Measurements from ENCODE around the gene PRKCD.
A peak's percentile ranks its signal among the peaks of the same experiment; 100 is the strongest.

PRKCD gene

DNA sequence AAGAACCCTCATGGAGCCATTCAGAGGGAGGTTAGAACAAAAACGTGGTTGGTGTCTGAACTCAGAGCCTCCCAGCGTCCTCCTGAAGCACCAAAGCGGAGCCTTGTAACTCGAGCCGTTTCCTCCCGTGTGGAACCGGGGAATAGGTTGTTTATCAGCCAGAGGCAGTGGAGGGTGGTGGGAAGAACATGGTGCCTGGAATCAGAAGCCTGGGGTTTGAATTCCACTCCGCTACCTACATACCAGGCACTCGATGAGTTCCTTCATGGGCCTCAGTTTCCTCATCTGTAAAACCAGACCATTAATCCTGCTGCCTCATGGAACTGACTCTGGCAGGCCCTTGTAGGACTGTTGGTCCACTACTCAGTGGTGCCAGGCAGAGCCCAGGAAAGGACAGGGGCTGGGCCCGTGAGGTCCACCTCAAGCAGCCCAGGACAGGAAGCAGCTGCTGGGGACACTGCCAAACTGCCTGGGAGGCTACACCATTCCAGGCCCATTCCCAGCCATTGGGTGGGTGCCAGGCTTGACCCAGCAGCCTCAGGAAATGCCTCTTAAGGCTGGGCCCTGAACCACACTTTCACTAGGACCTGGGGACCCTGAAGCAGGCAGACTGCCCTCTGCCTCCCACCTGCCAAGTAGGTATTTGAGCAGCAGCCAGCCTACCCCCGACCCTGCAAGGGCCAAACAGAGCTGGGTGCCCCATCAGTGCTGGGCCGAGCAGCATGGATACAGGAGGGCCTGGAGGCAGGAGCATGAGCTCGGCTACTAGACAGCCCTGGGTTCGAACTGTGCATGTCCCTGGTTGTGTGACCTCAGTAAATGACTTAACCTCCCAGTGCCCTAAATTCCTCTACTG is 33.4 kb downstream of the PRKCD start:
- no peaks in the 10 kb centered on the region for H4K20me1 ChIP-seq (ENCODE audit: insufficient read depth, low read length, poor library complexity, severe bottlenecking)
- H3K9ac ChIP-seq (ENCODE audit: low read depth, low read length, poor library complexity, severe bottlenecking) = no peak overlapping the region
- no peak overlapping the region for H3K4me3 ChIP-seq (ENCODE audit: low read length, poor library complexity, severe bottlenecking)
- H3K9me2 ChIP-seq (replicated peaks; ENCODE audit: low read depth, low read length) = no peaks in the 10 kb centered on the region
- no peak for TF ChIP-seq EZH2phosphoT487 (IDR thresholded peaks at IDR 0.05; ENCODE audit: borderline replicate concordance)
- TF ChIP-seq, protein P1, sequence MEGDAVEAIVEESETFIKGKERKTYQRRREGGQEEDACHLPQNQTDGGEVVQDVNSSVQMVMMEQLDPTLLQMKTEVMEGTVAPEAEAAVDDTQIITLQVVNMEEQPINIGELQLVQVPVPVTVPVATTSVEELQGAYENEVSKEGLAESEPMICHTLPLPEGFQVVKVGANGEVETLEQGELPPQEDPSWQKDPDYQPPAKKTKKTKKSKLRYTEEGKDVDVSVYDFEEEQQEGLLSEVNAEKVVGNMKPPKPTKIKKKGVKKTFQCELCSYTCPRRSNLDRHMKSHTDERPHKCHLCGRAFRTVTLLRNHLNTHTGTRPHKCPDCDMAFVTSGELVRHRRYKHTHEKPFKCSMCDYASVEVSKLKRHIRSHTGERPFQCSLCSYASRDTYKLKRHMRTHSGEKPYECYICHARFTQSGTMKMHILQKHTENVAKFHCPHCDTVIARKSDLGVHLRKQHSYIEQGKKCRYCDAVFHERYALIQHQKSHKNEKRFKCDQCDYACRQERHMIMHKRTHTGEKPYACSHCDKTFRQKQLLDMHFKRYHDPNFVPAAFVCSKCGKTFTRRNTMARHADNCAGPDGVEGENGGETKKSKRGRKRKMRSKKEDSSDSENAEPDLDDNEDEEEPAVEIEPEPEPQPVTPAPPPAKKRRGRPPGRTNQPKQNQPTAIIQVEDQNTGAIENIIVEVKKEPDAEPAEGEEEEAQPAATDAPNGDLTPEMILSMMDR (conservative IDR thresholded peaks at IDR 0.05; ENCODE audit: low read length) = no peak
- no peaks in the 10 kb centered on the region for H3K27me3 ChIP-seq (ENCODE audit: insufficient read depth, low read length, poor library complexity, severe bottlenecking)
- no peak overlapping the region for H3K4me2 ChIP-seq (ENCODE audit: low read depth, low read length, poor library complexity, severe bottlenecking)
- no peaks in the 10 kb centered on the region for H3F3A ChIP-seq (ENCODE audit: low read depth)
- H3K9me3 ChIP-seq (ENCODE audit: insufficient read depth, low read depth, low read length) = no peaks in the 10 kb centered on the region
- H3K4me1 ChIP-seq (ENCODE audit: insufficient read depth, low read length, poor library complexity, severe bottlenecking) = no peaks in the 10 kb centered on the region
- H3K36me3 ChIP-seq (ENCODE audit: insufficient read depth, low read length) = no peaks in the 10 kb centered on the region
- no peaks in the 10 kb centered on the region for H3K79me2 ChIP-seq (ENCODE audit: insufficient read depth, low read length)
- H2AFZ ChIP-seq (ENCODE audit: low read length) = no peak overlapping the region

DNA sequence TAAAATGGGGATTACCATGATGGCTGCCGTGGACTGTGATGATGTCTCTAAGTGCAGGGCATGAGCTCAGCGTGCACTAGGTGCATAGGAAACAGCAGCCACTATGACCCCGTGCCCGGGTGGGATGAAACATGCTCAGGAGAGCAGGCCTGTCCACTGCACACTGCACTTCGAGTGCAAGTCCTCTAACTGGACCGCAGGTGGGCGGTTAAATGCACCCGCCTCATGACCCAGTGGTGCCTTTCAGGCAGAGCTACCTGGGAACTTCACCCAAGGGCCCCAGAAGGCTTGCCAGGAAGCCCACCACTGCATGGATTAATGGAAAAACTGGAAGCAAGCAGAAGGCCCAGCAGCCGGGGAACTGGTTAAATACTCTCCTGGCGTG is 34.0 kb downstream of the PRKCD start:
- no peaks in the 10 kb centered on the region for H3K4me1 ChIP-seq (ENCODE audit: insufficient read depth, low read length, poor library complexity, severe bottlenecking)

DNA sequence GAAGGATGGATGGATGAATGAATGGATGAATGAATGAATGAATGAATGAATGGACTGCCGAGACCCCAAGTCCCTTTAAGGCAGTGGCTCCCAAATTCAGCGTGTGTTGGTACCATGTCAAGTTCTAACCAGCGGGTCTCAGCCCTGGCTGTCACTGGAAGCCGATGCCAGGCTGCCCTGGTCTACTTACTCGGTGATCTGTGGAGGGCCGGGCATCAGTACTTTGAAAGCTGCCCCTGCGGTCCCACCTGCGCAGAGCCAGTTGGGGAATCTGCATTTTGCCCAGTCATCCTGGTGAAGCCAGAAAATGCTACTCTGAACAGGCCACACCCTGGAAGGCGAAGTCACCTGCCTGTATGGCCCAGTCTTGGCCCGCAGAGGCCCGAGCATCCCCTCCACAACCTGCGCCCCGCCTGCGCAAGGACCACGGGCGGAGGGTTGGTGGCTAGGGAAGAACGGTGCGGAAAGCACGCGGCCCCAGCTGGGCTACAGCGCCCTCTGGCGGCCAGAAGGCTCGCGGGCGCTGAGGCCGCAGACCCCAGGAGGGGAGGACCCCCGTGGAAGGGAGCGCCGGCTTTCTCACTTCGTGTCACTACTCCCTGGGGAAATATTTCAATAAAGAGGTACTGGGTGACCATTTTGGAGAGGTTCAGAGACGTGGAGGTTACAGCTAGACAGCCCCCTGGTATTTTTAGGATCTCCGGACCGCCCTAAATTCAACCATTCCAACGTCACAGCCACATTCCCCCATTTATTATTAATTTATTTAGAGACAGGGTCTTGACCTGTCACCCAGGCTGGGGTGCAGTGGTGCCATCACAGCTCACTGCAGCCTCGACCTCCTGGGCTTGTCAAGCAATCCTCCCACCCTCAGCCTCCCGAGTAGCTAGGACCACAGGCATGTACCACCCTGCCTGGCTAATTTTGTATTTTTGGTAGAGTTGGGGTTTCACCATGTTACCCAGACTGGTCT is 34.9 kb downstream of the PRKCD start:
- no peaks in the 10 kb centered on the region for H3K9me2 ChIP-seq (replicated peaks; ENCODE audit: low read depth, low read length)
- H3K36me3 ChIP-seq (ENCODE audit: insufficient read depth, low read length) = no peaks in the 10 kb centered on the region
- H3K9me3 ChIP-seq (ENCODE audit: insufficient read depth, low read depth, low read length) = no peaks in the 10 kb centered on the region
- no peaks in the 10 kb centered on the region for H3K79me2 ChIP-seq (ENCODE audit: insufficient read depth, low read length)
- H3K9ac ChIP-seq (ENCODE audit: low read depth, low read length, poor library complexity, severe bottlenecking) = no peak overlapping the region
- peak overlapping the region; percentile 77 for H2AFZ ChIP-seq (ENCODE audit: low read length)
- H4K20me1 ChIP-seq (ENCODE audit: insufficient read depth, low read length, poor library complexity, severe bottlenecking) = no peaks in the 10 kb centered on the region
- no peak overlapping the region for H3K4me3 ChIP-seq (ENCODE audit: low read length, poor library complexity, severe bottlenecking)
- no peaks in the 10 kb centered on the region for H3F3A ChIP-seq (ENCODE audit: low read depth)
- TF ChIP-seq EZH2phosphoT487 (IDR thresholded peaks at IDR 0.05; ENCODE audit: borderline replicate concordance) = no peak
- TF ChIP-seq, protein P1 (conservative IDR thresholded peaks at IDR 0.05; ENCODE audit: low read length) = peak; percentile 95
- no peaks in the 10 kb centered on the region for H3K4me1 ChIP-seq (ENCODE audit: insufficient read depth, low read length, poor library complexity, severe bottlenecking)
- H3K4me2 ChIP-seq (ENCODE audit: low read depth, low read length, poor library complexity, severe bottlenecking) = peak overlapping the region; percentile 29
- H3K27me3 ChIP-seq (ENCODE audit: insufficient read depth, low read length, poor library complexity, severe bottlenecking) = no peaks in the 10 kb centered on the region

More for the DNA sequence above, 34.0 kb downstream of the PRKCD start:
- Histone ChIP-seq H3K4me3 (ENCODE audit: low read length, poor library complexity, severe bottlenecking) (no peak overlapping the region), H3K4me2 (ENCODE audit: low read depth, low read length, poor library complexity, severe bottlenecking) (no peak overlapping the region), H3K9me3 (ENCODE audit: insufficient read depth, low read depth, low read length) (no peaks in the 10 kb centered on the region), H2AFZ (ENCODE audit: low read length) (no peak overlapping the region), H3K36me3 (ENCODE audit: insufficient read depth, low read length) (no peaks in the 10 kb centered on the region), H3K9me2 (replicated peaks; ENCODE audit: low read depth, low read length) (no peaks in the 10 kb centered on the region), H3K27me3 (ENCODE audit: insufficient read depth, low read length, poor library complexity, severe bottlenecking) (no peaks in the 10 kb centered on the region), H4K20me1 (ENCODE audit: insufficient read depth, low read length, poor library complexity, severe bottlenecking) (no peaks in the 10 kb centered on the region), H3K79me2 (ENCODE audit: insufficient read depth, low read length) (no peaks in the 10 kb centered on the region), H3F3A (ENCODE audit: low read depth) (no peaks in the 10 kb centered on the region), H3K9ac (ENCODE audit: low read depth, low read length, poor library complexity, severe bottlenecking) (no peak overlapping the region)
- TF ChIP-seq EZH2phosphoT487 (IDR thresholded peaks at IDR 0.05; ENCODE audit: borderline replicate concordance) = no peak
- TF ChIP-seq, protein P1 (conservative IDR thresholded peaks at IDR 0.05; ENCODE audit: low read length) = no peak

Measured in Loucy (cell line).